ENCODE data around the gene KDM4C. TPM values are rescaled to one million over a fixed set of nuclear protein-coding genes. Genes with fewer than 3 reads are reported as not detected.

Gene KDM4C
- total RNA-seq, 2 experiments from 2014 or later = 51.5 to 60.3 TPM

DNA sequence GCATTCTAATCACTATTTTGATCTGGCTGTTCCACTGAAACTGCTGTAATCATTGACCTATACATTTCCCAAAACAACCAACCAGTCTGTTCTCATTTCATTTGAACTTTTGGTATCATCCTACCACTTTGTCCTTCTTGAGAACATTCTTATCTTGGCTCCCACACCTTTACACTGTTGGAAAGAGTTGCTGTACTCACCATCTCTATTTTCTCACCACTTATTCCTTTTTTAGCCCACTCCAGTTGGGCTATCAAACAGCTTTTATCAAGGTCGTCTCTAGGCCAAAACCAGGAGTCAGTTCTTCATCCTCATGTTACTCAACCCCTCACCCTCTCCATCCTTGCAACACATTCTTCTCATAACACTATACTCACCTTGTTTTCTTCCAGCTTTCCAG, 170.1 kb downstream of the KDM4C start:
- Histone ChIP-seq H3K4me1 (ENCODE audit: insufficient read depth, low read length, poor library complexity, severe bottlenecking) (peaks cover 9% of the 10 kb centered on the region), H3K36me3 (ENCODE audit: insufficient read depth, low read length) (no peaks in the 10 kb centered on the region), H2AFZ (ENCODE audit: low read length) (no peak overlapping the region), H3K79me2 (ENCODE audit: insufficient read depth, low read depth, low read length) (no peaks in the 10 kb centered on the region), H4K20me1 (ENCODE audit: insufficient read depth, low read length) (no peaks in the 10 kb centered on the region), H3K27ac (ENCODE audit: low read depth, low read length, poor library complexity, severe bottlenecking) (no peak overlapping the region), H3K4me3 (ENCODE audit: low read depth, low read length, poor library complexity, severe bottlenecking) (no peak overlapping the region), H3K9me2 (ENCODE audit: insufficient read depth, low read length) (no peaks in the 10 kb centered on the region), H3K4me2 (ENCODE audit: low read length) (no peak overlapping the region), H3K9me3 (ENCODE audit: low read length) (no peaks in the 10 kb centered on the region)
- CTCF ChIA-PET (ENCODE audit: unreplicated experiment) = no interaction called here
- intact Hi-C loops (cut with micrococcal nuclease; ENCODE audit: unreplicated experiment) = no loop called here
- POLR2A ChIA-PET = no interaction called here
- BruUV-seq (replicated peaks) = no TSS peak
- TF ChIP-seq EZH2phosphoT487 (IDR thresholded peaks at IDR 0.05; ENCODE audit: borderline replicate concordance, low read depth, low read length) (no peak), CTCF (conservative IDR thresholded peaks at IDR 0.05; ENCODE audit: low read length) (no peak)
- no peak for DNase-seq (ENCODE audit: low spot score)

DNA sequence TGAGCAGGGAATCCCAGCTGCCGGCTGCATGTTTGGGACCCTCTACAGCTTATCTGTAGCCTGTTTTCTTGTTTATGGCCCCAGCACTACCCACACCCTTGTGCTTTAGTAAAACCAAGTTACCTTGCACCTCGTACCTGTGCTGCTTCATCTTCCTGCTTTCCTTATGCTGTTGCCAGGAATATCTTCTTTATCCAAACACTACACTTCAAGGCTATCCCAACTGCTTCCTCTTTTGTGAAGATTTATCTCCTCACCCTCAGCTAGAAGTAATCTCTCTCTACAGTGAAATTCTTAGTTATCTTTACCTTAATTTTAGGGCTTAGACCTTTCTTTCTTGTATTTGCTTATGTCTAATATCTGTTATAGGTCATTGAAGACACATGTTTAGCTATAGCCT, 171.1 kb downstream of the KDM4C start:
- Histone ChIP-seq H3K9me2 (ENCODE audit: insufficient read depth, low read length) (no peaks in the 10 kb centered on the region), H3K9me3 (ENCODE audit: low read length) (no peaks in the 10 kb centered on the region), H3K36me3 (ENCODE audit: insufficient read depth, low read length) (no peaks in the 10 kb centered on the region), H3K27ac (ENCODE audit: low read depth, low read length, poor library complexity, severe bottlenecking) (no peak overlapping the region), H4K20me1 (ENCODE audit: insufficient read depth, low read length) (no peaks in the 10 kb centered on the region), H3K79me2 (ENCODE audit: insufficient read depth, low read depth, low read length) (no peaks in the 10 kb centered on the region), H3K4me2 (ENCODE audit: low read length) (no peak overlapping the region), H3K4me1 (ENCODE audit: insufficient read depth, low read length, poor library complexity, severe bottlenecking) (peaks cover 13% of the 10 kb centered on the region), H2AFZ (ENCODE audit: low read length) (no peak overlapping the region), H3K4me3 (ENCODE audit: low read depth, low read length, poor library complexity, severe bottlenecking) (no peak overlapping the region)
- TF ChIP-seq CTCF (conservative IDR thresholded peaks at IDR 0.05; ENCODE audit: low read length) (no peak), EZH2phosphoT487 (IDR thresholded peaks at IDR 0.05; ENCODE audit: borderline replicate concordance, low read depth, low read length) (no peak)
- POLR2A ChIA-PET = no interaction called here
- intact Hi-C loops (cut with micrococcal nuclease; ENCODE audit: unreplicated experiment) = no loop called here
- no TSS peak for BruUV-seq (replicated peaks)
- CTCF ChIA-PET (ENCODE audit: unreplicated experiment) = no interaction called here
- DNase-seq (ENCODE audit: low spot score) = no peak

GRCh38 chr9:6929441-6930215, 171.9 kb downstream of the KDM4C start:
- intact Hi-C loops (cut with micrococcal nuclease; ENCODE audit: unreplicated experiment) = no loop called here
- Histone ChIP-seq H3K9me2 (ENCODE audit: insufficient read depth, low read length) (no peaks in the 10 kb centered on the region), H2AFZ (ENCODE audit: low read length) (no peak overlapping the region), H3K4me3 (ENCODE audit: low read depth, low read length, poor library complexity, severe bottlenecking) (no peak overlapping the region), H3K4me1 (ENCODE audit: insufficient read depth, low read length, poor library complexity, severe bottlenecking) (peaks cover 13% of the 10 kb centered on the region), H3K4me2 (ENCODE audit: low read length) (no peak overlapping the region), H3K9me3 (ENCODE audit: low read length) (no peaks in the 10 kb centered on the region), H3K79me2 (ENCODE audit: insufficient read depth, low read depth, low read length) (no peaks in the 10 kb centered on the region), H4K20me1 (ENCODE audit: insufficient read depth, low read length) (no peaks in the 10 kb centered on the region), H3K27ac (ENCODE audit: low read depth, low read length, poor library complexity, severe bottlenecking) (no peak overlapping the region), H3K36me3 (ENCODE audit: insufficient read depth, low read length) (no peaks in the 10 kb centered on the region)
- CTCF ChIA-PET (ENCODE audit: unreplicated experiment) = no interaction called here
- TF ChIP-seq CTCF (conservative IDR thresholded peaks at IDR 0.05; ENCODE audit: low read length) (no peak), EZH2phosphoT487 (IDR thresholded peaks at IDR 0.05; ENCODE audit: borderline replicate concordance, low read depth, low read length) (no peak)
- no TSS peak for BruUV-seq (replicated peaks)
- no peak for DNase-seq (ENCODE audit: low spot score)
- POLR2A ChIA-PET = no interaction called here
